Measurements from ENCODE around the gene FNDC8. TPM values are rescaled to one million over a fixed set of nuclear protein-coding genes. Genes with fewer than 3 reads are reported as not detected.

The FNDC8 gene
- total RNA-seq, 4 donors from 2014 or later = not detected

DNA sequence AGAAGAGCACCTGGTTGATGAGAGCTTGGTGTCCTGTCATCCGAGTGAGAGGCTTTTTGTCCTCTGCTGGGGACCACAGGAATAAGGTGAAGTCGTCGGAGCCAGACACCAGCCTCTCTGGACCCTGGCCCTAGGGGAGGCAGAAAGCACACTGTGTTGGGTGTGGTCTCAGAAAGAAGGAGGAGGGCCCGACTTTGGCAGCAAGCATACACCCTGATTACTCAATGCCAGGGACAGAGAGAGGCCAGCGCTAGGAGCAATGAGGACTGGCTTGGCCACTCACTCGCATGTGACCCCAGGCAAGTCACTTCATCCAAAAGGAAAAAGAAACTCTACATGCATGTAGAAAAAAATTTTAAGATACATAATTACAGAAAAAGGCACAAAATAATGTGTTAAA, 13.9 kb downstream of the FNDC8 start:
- Histone ChIP-seq H3K4me1 (peaks cover 0 to 8% (median 2%) of the 10 kb centered on the region in 4 donors), H3K27me3 (no peaks in the 10 kb centered on the region), H3K27ac (replicated peaks in 1 of 4) (no peak overlapping the region), H3K9me3 (no peaks in the 10 kb centered on the region), H3K4me3 (no peak overlapping the region), H3K36me3 (peaks cover 53 to 94% (median 85%) of the 10 kb centered on the region in 4 donors)
- 91% methylated on average over 6 of the region's 6 CpGs for WGBS
- intact Hi-C loops (cut with DNase I) = no loop called here
- no peak for DNase-seq (ENCODE audit: extremely low spot score)
- no peak for TF ChIP-seq POLR2AphosphoS5 (IDR thresholded peaks at IDR 0.05)
- TF ChIP-seq, protein P1, sequence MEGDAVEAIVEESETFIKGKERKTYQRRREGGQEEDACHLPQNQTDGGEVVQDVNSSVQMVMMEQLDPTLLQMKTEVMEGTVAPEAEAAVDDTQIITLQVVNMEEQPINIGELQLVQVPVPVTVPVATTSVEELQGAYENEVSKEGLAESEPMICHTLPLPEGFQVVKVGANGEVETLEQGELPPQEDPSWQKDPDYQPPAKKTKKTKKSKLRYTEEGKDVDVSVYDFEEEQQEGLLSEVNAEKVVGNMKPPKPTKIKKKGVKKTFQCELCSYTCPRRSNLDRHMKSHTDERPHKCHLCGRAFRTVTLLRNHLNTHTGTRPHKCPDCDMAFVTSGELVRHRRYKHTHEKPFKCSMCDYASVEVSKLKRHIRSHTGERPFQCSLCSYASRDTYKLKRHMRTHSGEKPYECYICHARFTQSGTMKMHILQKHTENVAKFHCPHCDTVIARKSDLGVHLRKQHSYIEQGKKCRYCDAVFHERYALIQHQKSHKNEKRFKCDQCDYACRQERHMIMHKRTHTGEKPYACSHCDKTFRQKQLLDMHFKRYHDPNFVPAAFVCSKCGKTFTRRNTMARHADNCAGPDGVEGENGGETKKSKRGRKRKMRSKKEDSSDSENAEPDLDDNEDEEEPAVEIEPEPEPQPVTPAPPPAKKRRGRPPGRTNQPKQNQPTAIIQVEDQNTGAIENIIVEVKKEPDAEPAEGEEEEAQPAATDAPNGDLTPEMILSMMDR (IDR thresholded peaks at IDR 0.05) = no peak

DNA sequence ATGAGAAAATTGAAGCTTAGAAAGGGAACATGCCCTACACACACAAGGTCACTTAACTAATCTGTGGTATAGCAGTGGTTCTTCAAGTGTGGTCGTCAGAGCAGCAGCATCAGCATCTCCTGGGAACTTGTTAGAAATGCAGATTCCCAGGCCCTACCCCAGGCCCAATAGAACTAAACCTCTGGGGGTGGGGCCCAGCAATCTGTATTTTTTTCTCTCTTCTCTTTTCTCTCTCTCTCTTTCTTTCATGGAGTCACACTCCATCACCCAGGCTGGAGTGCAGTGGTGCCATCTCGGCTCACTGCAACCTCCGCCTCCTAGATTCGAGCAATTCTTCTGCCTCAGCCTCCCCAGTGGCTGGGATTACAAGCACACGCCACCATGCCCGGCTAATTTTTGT, 16.8 kb downstream of the FNDC8 start:
- Histone ChIP-seq H3K36me3 (peaks cover 38 to 68% (median 66%) of the 10 kb centered on the region in 4 donors), H3K4me1 (peaks cover 12 to 29% (median 23%) of the 10 kb centered on the region in 4 donors), H3K27ac (replicated peaks in 1 of 4) (no peak overlapping the region), H3K27me3 (no peaks in the 10 kb centered on the region), H3K4me3 (no peak overlapping the region), H3K9me3 (no peaks in the 10 kb centered on the region)
- no peak for TF ChIP-seq EP300 (IDR thresholded peaks at IDR 0.05)
- TF ChIP-seq, protein P1 (IDR thresholded peaks at IDR 0.05) = no peak
- no peak for TF ChIP-seq POLR2A (IDR thresholded peaks at IDR 0.05; ENCODE audit: low read depth)
- no peak for TF ChIP-seq POLR2AphosphoS5 (IDR thresholded peaks at IDR 0.05)
- intact Hi-C loops (cut with DNase I) = no loop called here
- DNase-seq (ENCODE audit: extremely low spot score) = no peak
- WGBS = 96% methylated on average over 6 of the region's 6 CpGs

DNA sequence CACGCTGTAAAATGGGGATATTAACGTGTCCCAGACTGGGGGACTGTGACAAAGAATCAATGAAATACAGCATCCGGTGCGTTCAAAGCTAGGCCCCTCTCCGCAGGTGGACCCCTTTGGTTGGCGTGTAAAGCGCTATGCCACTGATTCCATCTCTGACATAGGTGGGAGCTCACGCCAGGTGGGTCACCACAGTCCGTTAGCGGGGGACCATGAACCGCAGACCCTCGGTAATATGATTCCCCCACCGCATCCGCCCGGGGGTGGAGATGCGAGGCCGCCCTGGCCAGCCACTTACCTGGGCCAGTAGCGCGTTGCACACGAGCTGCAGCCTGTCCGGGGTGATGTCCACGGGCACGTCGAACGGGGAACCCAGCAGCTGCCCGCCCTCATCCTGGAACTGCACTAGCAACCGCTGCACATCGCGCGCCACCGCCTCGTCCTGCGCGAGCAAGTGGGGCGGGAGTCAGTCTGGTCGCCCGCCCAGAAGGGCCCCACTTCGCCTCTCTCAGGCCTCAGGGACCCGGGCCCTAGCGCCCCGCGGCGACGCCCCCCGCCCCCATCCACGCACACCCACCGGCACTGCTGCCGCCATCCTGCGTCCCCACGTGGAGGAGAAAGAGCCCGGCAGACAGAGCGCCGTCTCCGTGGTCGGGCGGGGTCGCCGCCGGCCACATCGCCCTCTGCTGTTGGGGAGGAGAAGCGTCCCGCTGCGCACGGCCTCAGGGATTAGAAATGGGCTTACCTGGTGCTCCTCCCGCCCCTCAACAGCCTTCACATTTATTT, 20.5 kb downstream of the FNDC8 start, which contains the start of gene NLE1:
NLE1 (minus strand) TSS at position 623 of the 786 bp plus-strand sequence; CDS start at position 595, 28 bp downstream.
- intact Hi-C loops (cut with DNase I) = loop anchor here (5.0 kb wide), 1 partner anchor 100 kb away; the partner anchor contains the start of gene SLFN5
- no peak for DNase-seq (ENCODE audit: extremely low spot score)
- Histone ChIP-seq H3K4me3 (peak within 1 kb of the TSS; percentile 70 to 91 (median 74)), H3K4me1 (peaks cover 12 to 29% (median 23%) of the 10 kb centered on the region in 4 donors), H3K9me3 (no peaks in the 10 kb centered on the region), H3K27me3 (no peaks in the 10 kb centered on the region), H3K27ac (replicated peaks in 1 of 4) (peak within 1 kb of the TSS in 3 of 4 donors; percentile 1 to 56 (median 39)), H3K36me3 (peaks cover 16 to 32% (median 29%) of the 10 kb centered on the region in 4 donors)
- under 1% methylated on average over 18 of the region's 65 CpGs for WGBS
- no peak for TF ChIP-seq POLR2A (IDR thresholded peaks at IDR 0.05; ENCODE audit: low read depth)
- TF ChIP-seq POLR2AphosphoS5 (IDR thresholded peaks at IDR 0.05) = peak; percentile 49 to 82
- TF ChIP-seq, protein P1 (IDR thresholded peaks at IDR 0.05) = peak; percentile 89 to 98 (median 96)
- TF ChIP-seq EP300 (IDR thresholded peaks at IDR 0.05) = no peak

DNA sequence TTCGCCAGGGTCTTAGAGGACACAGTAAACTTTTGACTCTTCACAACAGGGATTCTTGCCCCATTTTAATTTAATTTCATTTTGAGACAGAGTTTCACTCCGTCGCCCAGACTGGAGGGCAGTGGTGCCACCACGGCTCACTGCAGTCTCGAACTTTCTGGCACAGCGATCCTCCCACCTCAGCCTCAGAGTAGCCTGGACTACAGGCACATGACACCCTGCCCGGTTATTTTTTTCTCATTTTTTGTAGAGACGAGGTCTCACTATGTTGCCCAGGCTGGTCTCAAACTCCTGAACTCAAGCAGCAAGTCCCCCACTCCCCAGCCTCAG, 21.0 kb downstream of the FNDC8 start:
- Histone ChIP-seq H3K27ac (replicated peaks in 1 of 4) (peak overlapping the region in 2 of 4 donors; percentile 39 to 56), H3K4me1 (peaks cover 12 to 29% (median 23%) of the 10 kb centered on the region in 4 donors), H3K9me3 (no peaks in the 10 kb centered on the region), H3K4me3 (peak overlapping the region; percentile 70 to 91 (median 74)), H3K27me3 (peaks cover 0 to under 1% (median 0%) of the 10 kb centered on the region in 4 donors), H3K36me3 (peaks cover 11 to 26% (median 23%) of the 10 kb centered on the region in 4 donors)
- WGBS = 62% methylated on average over 8 of the region's 8 CpGs
- DNase-seq (ENCODE audit: extremely low spot score) = no peak
- intact Hi-C loops (cut with DNase I) = loop anchor here (5.0 kb wide), 1 partner anchor 100 kb away; the partner anchor contains the start of gene SLFN5
- TF ChIP-seq POLR2AphosphoS5 (IDR thresholded peaks at IDR 0.05) (no peak), POLR2A (IDR thresholded peaks at IDR 0.05; ENCODE audit: low read depth) (no peak), EP300 (IDR thresholded peaks at IDR 0.05) (no peak)
- TF ChIP-seq, protein P1 (IDR thresholded peaks at IDR 0.05) = peak in 1 of 3 experiments; percentile 12
